ENCODE data around the gene CORO2B.
"Not testable (repeated sequence)": the region's sequence is repeated elsewhere in the genome, so short reads cannot be mapped to it uniquely, and the experiment has no call there.

CORO2B gene

DNA sequence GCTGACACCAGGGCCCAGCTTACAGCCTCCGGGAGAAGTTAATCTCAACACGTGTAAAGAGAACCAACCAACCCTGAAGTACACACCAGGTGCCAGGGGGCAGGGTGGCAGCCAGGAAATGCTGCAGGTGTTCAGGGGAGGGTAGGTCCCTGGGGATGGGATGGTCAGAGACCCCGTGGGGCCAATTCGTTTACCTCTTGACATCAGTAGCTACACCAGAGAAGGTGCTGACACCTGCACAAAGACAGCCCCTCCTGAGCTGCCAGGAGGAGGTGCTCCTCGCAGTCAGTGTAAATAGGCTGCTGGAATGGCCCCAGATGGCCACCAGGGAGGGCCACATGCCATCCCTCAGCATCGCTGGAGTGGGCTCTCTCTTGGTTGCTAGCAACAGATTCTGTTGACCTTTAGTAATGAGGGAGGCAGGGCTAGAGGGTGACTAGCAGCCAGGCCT lies 52.8 kb downstream of the CORO2B start:
- no peak for DNase-seq

DNA sequence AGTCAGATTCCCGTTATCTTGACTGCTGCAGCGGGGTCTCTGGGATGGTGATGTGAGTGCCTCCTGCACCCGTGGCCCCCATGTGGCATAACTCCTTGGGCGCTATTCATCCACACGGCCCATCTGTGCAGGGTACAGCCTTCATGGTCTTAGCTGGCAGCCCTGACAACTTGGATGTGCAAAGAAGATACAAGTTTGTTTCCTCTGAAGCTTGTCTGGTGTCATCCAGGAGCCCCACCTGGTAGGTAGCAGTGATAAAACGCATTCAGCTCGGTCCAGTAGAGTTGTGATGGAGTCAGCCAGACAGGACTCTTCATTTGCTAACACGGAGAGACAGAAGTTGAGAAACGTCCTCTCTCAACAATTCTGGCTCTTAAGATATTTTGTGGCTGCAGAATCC lies 53.3 kb downstream of the CORO2B start:
- DNase-seq: no peak

DNA sequence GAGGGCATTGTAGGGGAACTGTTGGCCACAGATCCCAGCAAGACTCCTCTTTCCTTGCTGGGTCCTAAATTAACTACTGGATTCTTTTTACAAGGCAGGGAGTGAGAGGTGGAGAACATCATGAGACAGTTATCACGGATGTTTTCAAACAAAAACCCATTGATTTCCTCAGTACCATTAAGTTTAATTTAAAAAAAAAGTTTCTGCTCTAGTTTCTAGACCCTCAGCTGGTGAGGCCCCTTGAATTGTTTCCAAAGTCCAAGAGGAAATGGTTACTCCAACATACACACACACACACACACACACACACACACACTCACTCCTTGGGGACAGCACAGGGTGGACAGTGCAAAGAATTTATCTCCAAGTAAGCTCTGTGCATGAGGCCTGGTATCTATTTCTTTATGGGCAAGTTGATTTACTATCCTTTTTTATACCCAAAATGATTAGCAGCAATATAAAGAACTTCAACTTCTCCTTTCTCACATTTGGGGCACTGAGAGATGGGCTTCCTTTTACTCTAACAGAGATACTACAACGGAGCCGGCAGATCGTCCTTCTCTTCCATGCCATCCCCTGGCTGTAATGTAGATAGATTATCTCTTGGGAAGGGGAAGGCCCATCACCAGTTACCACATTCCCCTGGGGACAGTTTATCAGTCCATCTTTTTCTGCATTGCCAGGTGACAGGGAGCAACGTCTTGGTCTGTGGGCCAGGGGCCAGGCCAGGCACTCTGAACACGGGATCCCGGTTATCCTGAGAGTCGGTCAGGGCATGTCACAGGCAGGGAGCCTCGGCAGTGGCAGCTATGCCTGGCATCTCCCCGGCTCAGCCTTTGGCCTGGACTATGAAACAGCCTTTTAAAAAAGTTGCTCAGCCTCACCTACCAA lies 54.7 kb downstream of the CORO2B start:
- DNase-seq: no peak

DNA sequence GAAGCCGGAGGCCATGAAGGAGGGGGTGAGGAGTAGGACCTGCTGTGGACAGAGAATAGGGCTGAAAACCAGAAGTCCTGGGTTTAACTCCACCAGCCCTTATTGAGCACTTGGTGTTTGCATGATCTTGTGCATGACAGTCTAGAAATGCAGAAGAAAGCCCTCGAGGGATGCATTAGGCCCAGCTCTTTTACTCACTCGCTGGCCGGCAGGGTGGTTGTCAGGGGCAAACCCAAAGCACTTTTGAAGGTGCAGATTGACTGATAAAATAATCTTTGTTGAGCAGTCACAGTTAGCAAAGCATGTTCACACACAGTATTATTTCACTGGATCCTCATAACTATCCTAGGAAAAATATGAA lies 55.3 kb downstream of the CORO2B start:
- DNase-seq: peak; percentile 15

DNA sequence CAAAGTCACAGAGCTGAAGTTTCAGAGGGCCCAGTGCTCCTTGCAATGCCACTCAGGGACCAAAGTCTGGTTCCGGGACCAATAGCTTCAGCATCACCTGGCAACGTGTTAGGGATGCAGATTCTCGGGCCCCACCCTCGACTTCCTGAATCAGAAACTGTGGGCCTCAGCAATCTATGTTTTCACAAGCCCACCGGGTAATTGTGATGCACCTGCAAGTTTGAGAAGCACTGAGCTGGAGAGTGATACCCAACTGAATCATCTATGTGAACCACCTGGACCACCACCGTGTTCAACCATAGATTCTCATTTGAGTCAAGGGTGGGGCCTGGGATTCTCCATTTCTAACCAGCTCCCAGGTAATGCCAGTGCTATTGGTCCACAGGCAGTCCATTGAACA lies 55.7 kb downstream of the CORO2B start:
- peak; percentile 16 for DNase-seq

DNA sequence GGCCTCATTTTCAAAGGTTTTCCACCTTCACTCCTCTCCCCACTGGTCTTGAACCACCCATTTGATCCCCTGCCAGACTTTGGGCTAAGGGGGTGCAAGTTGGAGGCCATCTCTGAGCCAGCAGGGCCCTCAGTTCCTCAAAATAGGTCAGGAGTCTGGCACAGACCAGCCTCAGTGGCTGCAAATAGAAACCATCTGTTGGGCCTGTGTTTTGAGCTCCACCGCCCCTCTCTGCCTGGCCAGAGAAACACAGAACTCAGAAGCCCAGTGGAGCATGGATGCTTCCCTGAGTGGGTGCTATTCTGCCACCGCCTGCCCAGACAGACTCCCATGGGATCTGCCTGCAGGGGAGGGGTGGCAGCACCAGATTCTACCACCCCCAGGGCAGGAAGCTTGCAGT lies 56.3 kb downstream of the CORO2B start:
- peak; percentile 72 for DNase-seq

DNA sequence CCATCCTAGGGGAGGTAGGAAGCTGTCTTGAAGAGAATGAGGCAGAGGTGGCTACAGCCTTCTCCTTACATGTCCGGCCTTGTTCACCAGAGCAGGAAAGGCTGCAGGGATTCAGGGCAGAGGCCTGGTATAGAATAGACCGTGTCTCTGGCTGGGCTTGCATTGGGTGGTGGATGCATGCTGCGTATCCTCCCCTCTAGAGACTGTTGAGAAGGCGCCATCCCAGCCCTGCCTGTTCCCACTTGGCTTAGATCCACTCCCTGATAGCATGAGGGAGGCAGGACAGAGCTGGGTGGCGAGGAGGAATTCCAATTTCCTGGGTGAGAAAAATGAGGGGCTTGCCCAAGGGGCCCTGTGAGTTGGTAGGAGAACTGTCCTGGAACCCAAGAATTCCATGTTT lies 57.5 kb downstream of the CORO2B start:
- DNase-seq: no peak

DNA sequence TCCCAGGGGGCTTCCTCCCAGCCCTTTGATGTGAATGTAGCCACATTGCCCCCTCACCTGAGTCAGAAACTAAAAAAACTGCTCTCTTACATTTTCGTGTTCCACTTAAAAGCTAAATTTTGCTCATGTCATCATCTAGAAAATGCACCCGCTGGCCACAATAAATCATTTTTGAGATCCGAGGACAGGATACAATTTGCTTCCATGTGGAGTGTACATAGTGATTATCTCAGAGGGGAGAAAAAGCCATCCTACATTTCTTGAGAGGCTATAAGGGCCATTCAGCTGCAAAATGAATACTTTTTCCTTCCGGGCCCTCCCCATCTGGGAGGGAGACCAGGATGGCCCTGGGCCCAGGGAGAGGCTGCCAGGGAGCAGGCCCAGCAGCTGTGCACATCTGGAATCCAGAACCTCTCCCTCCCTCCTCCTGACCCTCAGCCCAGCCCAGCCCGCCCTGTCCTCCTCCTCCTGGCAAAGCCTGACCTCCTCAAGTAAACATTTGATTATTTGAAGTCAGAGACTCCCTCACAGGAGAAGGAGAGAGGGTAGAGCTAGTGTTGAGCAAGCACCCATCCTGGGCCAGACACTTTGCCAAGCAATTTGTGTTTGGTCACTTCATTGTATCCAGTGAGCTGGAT lies 59.1 kb downstream of the CORO2B start:
- peak; percentile 85 for DNase-seq

DNA sequence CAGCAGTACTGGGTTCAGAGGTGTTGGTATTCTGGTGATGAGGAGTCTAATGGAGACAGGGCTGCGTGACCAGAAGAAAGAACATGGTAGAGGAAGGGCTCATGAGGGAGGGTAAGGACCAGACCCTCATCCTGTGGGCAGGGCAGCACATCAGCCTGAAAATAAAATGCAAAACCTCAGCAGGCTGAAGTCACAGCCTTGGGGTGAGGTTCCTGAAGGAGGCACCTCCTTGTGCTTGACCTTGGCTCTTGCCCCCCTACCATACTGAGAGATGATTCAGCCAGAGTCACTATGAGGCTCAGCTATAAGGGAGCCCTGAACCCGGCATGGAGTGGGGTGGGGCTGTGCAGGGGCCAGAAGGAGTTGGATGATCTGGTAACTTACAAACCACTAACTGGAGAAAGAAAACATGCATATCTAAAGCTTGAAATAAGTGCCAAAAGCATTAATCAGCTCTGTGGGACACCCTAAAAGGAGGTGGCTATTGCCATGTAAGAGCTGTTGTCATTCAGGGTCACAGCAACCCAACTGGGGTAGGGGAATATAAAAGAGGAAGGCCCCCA lies 60.2 kb downstream of the CORO2B start:
- peak; percentile 15 for DNase-seq

DNA sequence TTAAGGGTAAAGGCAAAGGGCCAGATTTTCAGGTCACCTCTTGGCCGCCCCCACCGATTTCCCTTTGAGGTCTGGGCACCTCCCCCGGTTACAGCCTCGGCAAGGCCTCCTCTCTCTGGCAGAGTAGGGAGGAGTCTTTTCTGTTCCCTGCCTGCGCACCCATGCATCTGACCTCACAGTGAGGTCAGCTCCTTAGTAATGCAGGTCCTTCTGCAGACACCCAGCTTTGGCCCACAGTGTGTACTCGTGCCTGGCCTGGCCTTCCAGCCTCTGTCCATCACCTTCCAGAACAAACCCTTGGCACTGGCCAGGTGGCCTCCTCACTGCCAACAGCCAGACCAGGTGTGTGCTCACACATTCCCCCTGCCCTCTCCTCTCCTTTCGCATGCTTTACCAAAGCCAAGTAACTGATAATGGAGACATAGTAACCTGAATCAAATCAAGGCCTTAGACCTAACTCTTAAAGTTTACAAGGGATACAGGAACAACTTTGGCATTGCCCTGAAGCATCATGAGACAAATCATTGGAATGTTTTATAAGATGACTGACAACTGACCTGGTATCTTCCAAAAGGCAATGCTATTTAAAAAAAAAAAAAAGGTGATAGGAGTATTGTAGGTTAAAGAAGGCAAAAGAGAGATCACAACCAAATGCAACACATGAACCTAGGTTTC lies 61.3 kb downstream of the CORO2B start:
- DNase-seq: peak; percentile 15

DNA sequence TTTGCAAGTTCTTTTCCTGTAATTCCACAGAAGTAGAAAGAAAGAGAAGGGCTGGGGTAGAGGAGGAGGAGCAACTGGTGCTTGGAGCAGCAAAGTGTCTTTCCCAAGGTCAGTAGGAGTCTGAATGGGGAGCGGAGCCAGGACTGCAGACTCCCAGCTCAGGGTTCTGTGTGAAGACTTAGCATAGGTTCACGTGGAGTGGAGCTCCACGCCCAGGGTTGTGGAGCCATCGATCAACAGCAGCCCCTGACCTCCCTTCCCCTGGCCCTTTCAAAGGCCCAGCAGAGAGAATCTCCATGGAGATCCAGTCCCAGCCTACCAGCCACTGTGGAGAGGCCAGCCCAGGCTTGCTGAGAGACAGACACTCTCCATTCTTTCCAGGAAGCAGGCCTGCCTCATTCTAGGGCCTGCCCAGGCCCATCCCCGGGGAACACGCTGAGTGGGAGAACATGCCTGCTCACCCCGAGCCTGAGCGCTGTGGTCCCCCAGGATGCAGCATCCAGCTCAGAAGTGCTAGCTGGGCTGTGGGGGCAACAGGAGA lies 62.1 kb downstream of the CORO2B start:
- DNase-seq: peak; percentile 41

DNA sequence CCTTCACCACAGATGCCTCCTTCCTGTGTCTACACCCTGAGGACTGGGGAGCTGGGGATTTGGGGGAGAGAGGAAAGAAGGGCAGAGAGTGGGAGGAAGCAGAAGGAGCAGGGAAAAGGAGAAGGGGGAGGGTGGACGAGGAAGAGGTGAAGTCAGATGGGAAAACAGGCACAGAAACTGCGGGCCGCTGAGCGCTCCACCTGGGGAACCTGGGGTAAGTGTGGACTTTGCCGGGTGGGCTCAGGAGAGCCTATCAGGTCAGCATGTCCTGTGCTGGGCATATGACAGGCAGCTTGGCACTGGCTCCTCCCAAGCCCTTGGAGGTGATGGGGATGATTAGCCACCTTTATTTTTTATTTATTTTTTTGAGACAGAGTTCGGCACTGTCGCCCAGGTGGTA lies 62.6 kb downstream of the CORO2B start:
- DNase-seq: no peak

DNA sequence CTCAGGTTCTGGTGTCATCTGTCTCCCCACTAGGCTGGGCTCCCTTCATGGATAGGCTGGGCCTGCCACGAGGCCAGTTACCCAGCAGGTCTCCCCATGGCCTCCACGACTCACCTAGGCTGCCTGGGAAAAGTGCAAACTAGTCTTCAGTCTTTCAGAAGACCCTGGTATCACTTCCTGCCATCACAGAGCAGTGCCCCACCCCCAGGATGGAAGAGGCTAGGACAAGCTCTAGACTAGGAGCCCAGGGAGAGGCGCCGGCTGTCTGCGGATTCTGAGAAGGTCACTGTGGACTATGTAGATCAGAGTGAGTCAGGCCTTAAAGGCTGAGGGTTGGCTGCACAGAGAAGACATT lies 63.7 kb downstream of the CORO2B start:
- DNase-seq: no peak

DNA sequence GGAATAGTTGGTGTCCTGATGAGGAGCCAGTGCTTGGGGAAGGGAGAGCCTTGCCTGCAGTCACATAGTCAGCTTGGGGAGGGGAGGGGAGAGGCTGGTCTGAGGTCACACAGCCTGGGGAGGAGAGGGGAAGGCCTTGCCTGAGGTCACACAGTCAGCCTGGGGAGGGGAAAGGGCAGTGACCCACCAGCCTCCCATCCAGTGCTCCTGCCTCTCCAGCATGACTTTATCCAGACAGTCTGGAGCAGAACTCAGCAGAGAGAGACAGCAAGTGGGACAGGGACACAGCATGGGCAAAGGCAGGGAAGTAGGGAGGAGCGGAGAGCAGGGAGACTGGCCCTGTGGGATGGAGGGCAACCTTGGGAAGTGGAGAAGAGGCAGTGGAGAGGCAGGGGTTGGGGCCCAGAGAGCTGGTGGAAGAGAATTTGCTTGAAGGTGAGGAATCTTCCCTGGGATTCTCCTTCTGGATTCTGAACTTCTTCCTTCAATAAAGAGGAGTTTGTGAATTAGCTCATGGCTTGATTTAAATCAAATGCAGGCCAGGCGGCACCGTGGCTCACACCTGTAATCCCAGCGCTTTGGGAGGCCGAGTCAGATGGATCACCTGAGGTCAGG lies 64.5 kb downstream of the CORO2B start:
- DNase-seq: no peak

DNA sequence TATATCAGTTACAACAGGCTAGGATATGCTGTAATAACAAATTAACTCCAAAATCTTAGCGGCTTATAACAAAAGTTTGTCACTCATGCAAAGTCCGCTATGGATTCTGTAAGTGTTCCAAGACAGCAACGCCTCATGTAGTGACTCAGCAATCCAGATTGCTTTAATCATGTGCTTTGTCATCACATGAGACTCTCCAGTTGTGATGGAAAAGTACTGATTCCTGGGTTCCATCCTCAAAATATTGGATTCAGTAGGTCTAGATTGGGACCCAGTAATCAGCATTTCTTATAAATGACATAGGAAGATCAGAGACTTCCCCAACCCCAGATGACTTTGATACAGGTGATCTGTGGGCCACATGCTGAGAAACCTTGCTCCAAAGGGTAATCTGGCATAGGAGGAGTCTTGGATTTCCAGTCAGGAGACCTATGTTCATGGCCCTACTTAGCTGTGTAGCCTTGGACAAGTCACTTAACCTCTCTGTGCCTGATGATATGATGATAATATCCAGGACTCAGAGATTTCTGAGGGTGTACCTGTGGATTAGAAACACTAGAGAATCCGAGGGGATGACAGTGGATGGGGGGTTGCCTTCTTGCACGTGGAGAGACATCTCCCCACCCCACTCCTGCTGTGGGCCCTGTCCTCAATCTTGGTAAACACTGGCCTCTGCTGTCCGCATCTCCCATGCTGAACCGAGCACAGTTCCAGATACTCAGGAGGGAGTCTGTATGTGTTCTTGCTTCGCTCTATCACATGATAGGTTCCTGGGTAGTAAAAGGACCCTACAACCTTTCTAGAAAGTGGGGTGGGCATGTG lies 65.5 kb downstream of the CORO2B start:
- no peak for DNase-seq

DNA sequence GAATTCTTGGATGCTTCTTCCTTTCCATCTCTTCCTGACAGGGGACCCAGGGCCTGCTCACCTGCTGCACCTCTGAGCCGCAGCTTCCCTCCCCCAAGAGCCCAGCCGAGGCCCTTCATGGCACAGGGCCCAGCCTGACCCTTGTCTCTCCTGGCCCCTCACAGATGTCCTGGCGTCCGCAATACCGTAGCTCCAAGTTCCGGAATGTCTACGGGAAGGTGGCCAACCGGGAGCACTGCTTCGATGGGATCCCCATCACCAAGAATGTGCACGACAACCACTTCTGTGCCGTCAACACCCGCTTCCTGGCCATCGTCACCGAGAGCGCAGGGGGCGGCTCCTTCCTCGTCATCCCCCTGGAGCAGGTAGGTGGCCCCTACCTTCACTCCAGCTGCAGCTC lies 66.2 kb downstream of the CORO2B start:
- DNase-seq: peak; percentile 18

DNA sequence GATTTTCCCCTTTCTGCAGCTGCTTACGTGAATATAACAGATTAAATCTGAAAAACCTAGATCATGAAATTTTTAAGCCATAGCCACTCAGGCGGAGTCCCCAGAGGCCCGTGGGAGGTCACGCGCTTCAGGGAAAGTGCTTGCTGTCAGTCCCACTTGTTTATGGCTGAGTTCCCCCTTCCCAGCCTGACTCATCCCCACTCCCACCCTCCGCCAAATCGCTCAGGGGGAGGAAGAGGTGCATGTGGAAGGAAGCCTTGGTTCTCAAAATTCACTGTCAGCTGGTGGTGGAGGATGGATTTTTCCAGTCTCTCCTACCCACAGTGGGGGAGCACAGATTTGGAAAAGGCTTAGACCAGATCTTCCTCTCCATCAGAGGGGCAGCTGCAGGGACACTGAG lies 67.4 kb downstream of the CORO2B start:
- DNase-seq: peak; percentile 16

DNA sequence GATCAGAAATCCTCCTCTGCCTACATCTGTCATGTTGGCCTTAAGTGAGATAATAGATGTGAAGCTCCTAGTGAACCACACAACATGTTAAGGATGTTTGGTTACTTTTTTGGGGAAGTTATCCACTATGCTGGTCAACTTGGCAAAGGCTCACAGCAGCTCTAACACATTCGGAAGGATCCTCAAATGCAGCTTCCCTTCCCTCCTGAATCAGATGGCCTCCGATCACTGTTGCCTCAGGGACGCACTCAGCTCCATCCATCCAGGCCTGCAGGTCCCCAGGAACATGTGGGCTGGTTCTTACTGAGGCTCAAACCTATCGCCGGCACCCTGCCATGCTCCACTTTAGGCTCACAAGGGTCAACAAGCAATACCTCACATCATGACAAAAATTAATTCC lies 67.9 kb downstream of the CORO2B start:
- no peak for DNase-seq

DNA sequence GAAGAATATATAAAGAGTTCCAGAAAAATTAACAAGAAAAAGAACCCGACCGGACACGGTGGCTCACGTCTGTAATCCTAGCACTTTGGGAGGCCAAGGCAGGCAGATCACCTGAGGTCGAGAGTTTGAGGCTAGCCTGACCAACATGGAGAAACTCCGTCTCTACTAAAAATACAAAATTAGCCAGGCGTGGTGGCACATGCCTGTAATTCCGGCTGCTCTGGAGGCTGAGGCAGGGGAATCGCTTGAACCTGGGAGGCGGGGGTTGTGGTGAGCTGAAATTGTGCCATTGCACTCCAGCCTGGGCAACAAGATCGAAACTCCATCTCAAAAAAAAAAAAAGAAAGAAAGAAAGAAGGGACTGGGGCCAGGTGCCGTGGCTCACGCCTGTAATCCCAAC lies 68.6 kb downstream of the CORO2B start:
- DNase-seq: not testable (repeated sequence)

DNA sequence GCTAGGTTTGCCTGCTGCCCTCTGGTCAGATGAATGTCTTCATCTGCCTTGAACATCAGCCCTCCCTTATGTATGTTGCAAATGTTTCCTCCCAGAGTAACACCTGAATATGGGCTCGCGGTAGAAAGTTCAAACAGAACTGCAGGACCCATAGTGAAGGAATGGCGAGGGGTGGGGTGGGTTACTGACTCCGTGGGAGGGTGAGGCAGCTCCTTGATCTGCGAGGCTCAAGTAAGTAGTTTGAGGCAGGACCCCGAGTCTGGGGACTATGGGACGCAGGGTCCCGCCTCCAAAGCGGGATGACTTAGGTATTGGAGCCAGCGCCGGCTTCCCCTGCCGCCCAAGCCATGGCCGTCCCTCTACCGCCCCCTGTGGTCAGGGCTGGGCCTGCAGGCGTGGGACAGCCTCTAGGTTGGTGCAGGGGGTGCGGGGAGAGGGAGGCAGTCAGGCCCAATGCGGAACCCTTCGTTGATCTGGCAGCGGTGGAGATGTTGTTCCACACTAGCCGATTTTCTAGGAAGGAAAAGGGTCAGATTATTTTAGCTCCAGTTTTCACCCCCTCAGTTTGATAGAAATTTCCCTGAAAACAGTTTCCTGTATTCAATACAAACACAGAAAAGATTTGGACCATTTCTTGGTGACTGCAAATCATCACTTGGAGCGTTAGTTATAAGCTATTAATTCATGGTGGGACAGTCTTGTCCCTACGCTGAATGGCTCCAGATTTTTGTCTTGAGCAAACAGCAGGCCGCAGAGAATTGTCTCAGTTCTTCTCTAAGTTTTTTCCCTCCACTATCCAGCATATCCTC lies 72.3 kb downstream of the CORO2B start:
- DNase-seq: peak; percentile 66

DNA sequence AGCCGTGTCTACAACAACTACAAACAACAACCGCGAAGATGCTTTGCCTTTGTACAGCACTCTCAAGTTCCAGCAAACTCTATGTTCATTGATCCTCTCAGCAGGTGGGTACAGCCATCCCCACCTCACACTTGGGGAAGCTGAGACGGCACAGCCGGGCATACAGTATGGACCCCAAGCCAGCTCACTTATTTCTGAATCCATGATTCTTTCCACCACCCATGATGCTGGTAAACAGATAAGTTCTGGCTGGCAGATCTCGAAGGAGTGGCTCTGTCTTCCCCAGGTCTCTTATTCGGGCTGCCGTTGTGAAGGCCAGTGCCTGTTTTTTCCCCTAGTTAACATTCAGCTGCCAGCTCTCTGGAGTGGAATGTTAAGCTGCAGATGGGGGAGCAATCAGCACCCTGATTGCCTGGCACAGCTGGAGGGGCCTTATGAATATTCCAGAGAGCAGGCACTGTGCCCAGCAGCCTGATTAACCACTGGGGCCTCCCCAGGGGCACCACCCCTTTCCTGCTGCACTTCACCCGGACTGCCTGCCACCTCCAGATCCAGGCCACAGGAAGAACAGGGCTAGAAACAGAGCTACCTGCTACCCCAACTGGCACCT lies 73.2 kb downstream of the CORO2B start:
- DNase-seq: peak; percentile 48
